HepG2 (cell line): ENCODE data around the gene HOXA1. TPM values are rescaled to one million over a fixed set of nuclear protein-coding genes. Genes with fewer than 3 reads are reported as not detected.

ENCODE experiments used
- BATF2 ChIP-seq: sonication (generic); formaldehyde crosslinking; IDR thresholded peaks from 2 replicates; pipeline ENCODE4 v1.8.0; 2022; ENCODE audit warnings: mild to moderate bottlenecking, missing genetic modification reagents, moderate library complexity
- CEBPG ChIP-seq: IDR thresholded peaks from 2 replicates; pipeline ENCODE4 v1.6.1; 2016
- ETV5 ChIP-seq: IDR thresholded peaks from 2 replicates; pipeline ENCODE4 v1.6.1; 2018; ENCODE audit warnings: missing biosample characterization, missing genetic modification reagents, inconsistent platforms, borderline replicate concordance
- FOXP4 ChIP-seq: sonication (generic); formaldehyde crosslinking; IDR thresholded peaks from 2 replicates; pipeline ENCODE4 v1.4.0; 2020; ENCODE audit warnings: missing genetic modification reagents
- IKZF5 ChIP-seq: IDR thresholded peaks from 2 replicates; pipeline ENCODE4 v1.6.1; 2018; ENCODE audit warnings: missing genetic modification reagents, mild to moderate bottlenecking, missing compliant biosample characterization
- MED1 ChIP-seq: sonication (generic); formaldehyde crosslinking; IDR thresholded peaks from 2 replicates; pipeline ENCODE4 v1.4.0; 2020; ENCODE audit warnings: missing genetic modification reagents
- NR2F6 ChIP-seq, 2 experiments: IDR thresholded peaks; 2 replicates each; pipeline ENCODE4 v1.6.1; 2016; ENCODE audit warnings: antibody characterized with exemption in 1 of 2, mild to moderate bottlenecking in 1 of 2
- SNRNP70 ChIP-seq: fragments of 200-400 bp; formaldehyde crosslinking; IDR thresholded peaks from 2 replicates; pipeline ENCODE4 v1.6.1; 2017; ENCODE audit warnings: mild to moderate bottlenecking, low read depth, low read length, moderate library complexity
- SRF ChIP-seq: IDR thresholded peaks from 2 replicates; pipeline ENCODE4 v1.6.1; 2011; ENCODE audit warnings: mild to moderate bottlenecking, low read depth, low read length, moderate library complexity
- STAG1 ChIP-seq: sonication (generic); formaldehyde crosslinking; IDR thresholded peaks from 2 replicates; pipeline ENCODE4 v1.4.0; 2020; ENCODE audit warnings: missing genetic modification reagents
- SYNCRIP ChIP-seq: fragments of 200-400 bp; formaldehyde crosslinking; IDR thresholded peaks from 2 replicates; pipeline ENCODE4 v1.6.1; 2018; ENCODE audit warnings: mild to moderate bottlenecking, low read depth, low read length; ENCODE audit not compliant: insufficient read depth
- TOPORS ChIP-seq: sonication (generic); formaldehyde crosslinking; IDR thresholded peaks from 2 replicates; pipeline ENCODE4 v1.8.0; 2023; ENCODE audit warnings: mild to moderate bottlenecking, missing genetic modification reagents
- ZBTB2 ChIP-seq: sonication (generic); formaldehyde crosslinking; IDR thresholded peaks from 2 replicates; pipeline ENCODE4 v1.8.0; 2022; ENCODE audit warnings: low read depth, missing genetic modification reagents
- ZBTB46 ChIP-seq: sonication (generic); formaldehyde crosslinking; IDR thresholded peaks from 2 replicates; pipeline ENCODE4 v1.4.0; 2020; ENCODE audit warnings: mild to moderate bottlenecking, missing genetic modification reagents, borderline replicate concordance
- ZNF234 ChIP-seq: sonication (generic); formaldehyde crosslinking; conservative IDR thresholded peaks from 2 replicates; pipeline ENCODE4 v1.5.1; 2020; ENCODE audit warnings: mild to moderate bottlenecking, missing genetic modification reagents
- ZNF564 ChIP-seq: sonication (generic); formaldehyde crosslinking; IDR thresholded peaks from 2 replicates; pipeline ENCODE4 v1.8.1; 2023; ENCODE audit warnings: mild to moderate bottlenecking, missing genetic modification reagents
- ZNF781 ChIP-seq: sonication (generic); formaldehyde crosslinking; IDR thresholded peaks from 2 replicates; pipeline ENCODE4 v1.5.1; 2020; ENCODE audit warnings: borderline replicate concordance, mild to moderate bottlenecking, missing genetic modification reagents; ENCODE audit errors: not compliant biosample characterization
- polyA plus RNA-seq, 8 experiments: library from polyadenylated mRNA; depleted of rRNA in 3 of 8; stranded (reverse) in 7 of 8; unstranded in 1 of 8; fragments of >200 nt; fragmentation: Illumina TruSeq in 4 of 8; extraction: Trizol in 4 of 8; gene quantifications; 2 replicates each; pipeline versions ENCODE4 v1.2.1 to v1.2.3, GENCODE V29; 2011 to 2016; ENCODE audit warnings: low read depth in 4 of 8, missing spikeins in 1 of 8, mixed read lengths in 1 of 8; ENCODE audit not compliant: insufficient read depth in 1 of 8
- total RNA-seq, 5 experiments: library from RNA; depleted of rRNA; stranded (reverse); fragments of >200 nt; fragmentation: Illumina TruSeq; extraction: Trizol; gene quantifications; 2 replicates each; pipeline ENCODE4 v1.2.3, GENCODE V29; 2016; ENCODE audit warnings: low read depth in 1 of 5
- TF ChIP-seq, protein P1 (sequence below), 2 experiments: sonication (generic) in 1 of 2; formaldehyde crosslinking in 1 of 2; IDR thresholded peaks; 2 replicates each; pipeline versions ENCODE4 v1.5.1 to v1.6.1; 2011 to 2020; ENCODE audit warnings: borderline replicate concordance in 1 of 2, low read depth in 1 of 2, low read length in 1 of 2, mild to moderate bottlenecking in 1 of 2, missing genetic modification reagents in 1 of 2, moderate library complexity in 1 of 2

Gene HOXA1
- total and polyA plus RNA-seq, 2 of the 13 experiments (the other 11 are each of a cell fraction or from before 2014, with no cell fraction given): 0.18 to 0.20 TPM

DNA sequence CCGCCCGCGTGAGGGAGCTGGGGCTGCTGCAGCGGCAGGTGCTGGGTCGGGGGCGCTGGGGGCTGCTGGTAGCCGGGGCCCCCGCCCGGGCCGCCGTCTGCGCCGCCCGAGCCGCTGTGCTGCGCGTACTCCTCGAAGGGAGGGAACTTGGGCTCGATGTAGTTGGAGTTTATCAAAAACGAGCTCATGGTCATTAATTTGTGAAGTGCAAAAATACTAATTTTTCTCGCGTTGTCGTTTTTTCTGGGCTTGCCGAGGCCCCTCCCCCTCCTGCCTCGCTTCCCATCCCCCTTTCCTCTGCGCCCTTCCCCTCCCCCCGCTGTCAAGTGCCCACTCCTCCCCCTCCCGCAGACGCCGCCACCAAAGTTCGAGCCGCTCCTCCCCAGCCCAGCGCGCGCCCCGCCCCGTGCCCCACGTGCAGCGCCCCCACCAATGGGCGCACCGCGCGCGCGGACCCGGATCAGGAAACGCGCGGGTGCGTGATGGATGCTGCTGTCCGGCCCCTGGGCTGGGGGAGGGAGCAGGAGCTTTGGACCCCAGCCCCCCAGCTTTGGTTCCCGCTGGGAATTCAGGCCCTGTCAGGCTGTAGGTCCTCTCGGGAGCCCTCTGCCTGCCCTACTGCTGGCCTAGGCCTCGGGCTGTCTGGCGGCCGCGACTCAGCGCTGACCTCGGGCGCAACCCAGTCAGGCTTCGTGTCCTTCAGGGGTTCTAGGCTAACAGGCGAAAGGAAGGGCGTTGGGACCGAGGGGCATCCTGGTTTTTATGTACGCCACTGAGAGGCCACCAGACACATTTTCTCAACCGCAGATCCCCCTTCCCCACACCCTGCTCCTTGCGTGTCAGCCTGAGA lies 35.0 kb upstream of the HOXA1 start, which contains the start of gene HOXA4 (continued):
- TF ChIP-seq BATF2: 0 out of 2 replicates have a peak, but pooled peaks have one; percentile 42
- TF ChIP-seq ZNF564 (CRISPR knock-in tag): no peak; the same call in 1 of the 2 replicates
- 0 out of 2 replicates have a peak, but pooled peaks have one; percentile 24 for TF ChIP-seq ZBTB2 (CRISPR knock-in tag)
- no peak for TF ChIP-seq SNRNP70
- TF ChIP-seq, protein P1, sequence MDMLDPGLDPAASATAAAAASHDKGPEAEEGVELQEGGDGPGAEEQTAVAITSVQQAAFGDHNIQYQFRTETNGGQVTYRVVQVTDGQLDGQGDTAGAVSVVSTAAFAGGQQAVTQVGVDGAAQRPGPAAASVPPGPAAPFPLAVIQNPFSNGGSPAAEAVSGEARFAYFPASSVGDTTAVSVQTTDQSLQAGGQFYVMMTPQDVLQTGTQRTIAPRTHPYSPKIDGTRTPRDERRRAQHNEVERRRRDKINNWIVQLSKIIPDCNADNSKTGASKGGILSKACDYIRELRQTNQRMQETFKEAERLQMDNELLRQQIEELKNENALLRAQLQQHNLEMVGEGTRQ (IDR thresholded peaks at IDR 0.05; ENCODE audit: low read depth, low read length): peak; percentile 92
- TF ChIP-seq, protein P1 (CRISPR knock-in tag; IDR thresholded peaks at IDR 0.05; ENCODE audit: borderline replicate concordance): peak; percentile 98; the same call in 1 of the 2 replicates
- no peak for TF ChIP-seq IKZF5 (CRISPR knock-in tag)
- no peak for TF ChIP-seq ZBTB46
- peak; percentile 52; the same call in 1 of the 2 replicates for TF ChIP-seq FOXP4 (CRISPR knock-in tag)
- no peak for TF ChIP-seq CEBPG
- no peak for TF ChIP-seq MED1 (CRISPR knock-in tag)
- no peak for TF ChIP-seq ZNF781 (CRISPR knock-in tag)
- TF ChIP-seq SYNCRIP: no peak
- peak; percentile 16; the same call in 1 of the 2 replicates for TF ChIP-seq TOPORS (CRISPR knock-in tag)
- no peak for TF ChIP-seq STAG1 (CRISPR knock-in tag)
- TF ChIP-seq SRF: no peak
- no peak for TF ChIP-seq ZNF234 (CRISPR knock-in tag)
- no peak for TF ChIP-seq NR2F6 (IDR thresholded peaks at IDR 0.05)
- TF ChIP-seq NR2F6 (CRISPR knock-in tag; IDR thresholded peaks at IDR 0.05): no peak
- TF ChIP-seq ETV5 (CRISPR knock-in tag): peak; percentile 56
